Endometrial microvascular endothelial cells (primary cell): ENCODE data around the gene AGFG1. TPM values are rescaled to one million over a fixed set of nuclear protein-coding genes. Genes with fewer than 3 reads are reported as not detected.
"Not testable (repeated sequence)": the region's sequence is repeated elsewhere in the genome, so short reads cannot be mapped to it uniquely, and the experiment has no call there.

ENCODE experiments used
- in situ Hi-C: cut with HindIII; loops from 2 replicates; pipeline ENCODE4 v1.10.0; 2017; ENCODE audit warnings: low sequenced_read_pairs, low pct_unique_long_range_greater_than_20kb; ENCODE audit errors: inconsistent ontology term
- total RNA-seq: library from RNA; depleted of rRNA; stranded (reverse); fragments of >200 nt; gene quantifications from one replicate; pipeline ENCODE4 v1.2.3, GENCODE V29; 2015; ENCODE audit errors: inconsistent ontology term

AGFG1 gene
- total RNA-seq, 1 donor from 2014 or later, result 104 TPM

DNA sequence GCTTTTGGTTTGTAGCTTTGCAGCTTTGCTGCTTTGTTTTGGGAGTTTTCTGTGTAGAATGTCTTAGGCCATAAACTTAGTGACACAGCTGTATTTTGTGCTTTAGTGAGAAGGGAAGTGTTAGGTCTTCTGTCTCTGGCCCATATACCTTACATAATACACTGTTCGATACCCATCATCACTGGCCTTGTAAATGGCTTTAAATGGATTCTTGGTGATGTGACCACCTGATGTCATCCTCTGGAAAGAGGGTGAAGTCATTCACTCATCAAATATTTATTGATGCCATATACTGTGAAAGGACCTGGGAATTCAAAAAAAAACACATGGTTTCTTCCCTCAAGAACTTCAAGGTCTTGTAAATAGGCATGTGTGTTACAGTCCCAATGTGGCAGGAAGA, 107.8 kb downstream of the AGFG1 start:
- in situ Hi-C loops, result no loop called here

GRCh38 chr2:227582369-227582768, 110.4 kb downstream of the AGFG1 start:
- in situ Hi-C loops, result no loop called here

DNA sequence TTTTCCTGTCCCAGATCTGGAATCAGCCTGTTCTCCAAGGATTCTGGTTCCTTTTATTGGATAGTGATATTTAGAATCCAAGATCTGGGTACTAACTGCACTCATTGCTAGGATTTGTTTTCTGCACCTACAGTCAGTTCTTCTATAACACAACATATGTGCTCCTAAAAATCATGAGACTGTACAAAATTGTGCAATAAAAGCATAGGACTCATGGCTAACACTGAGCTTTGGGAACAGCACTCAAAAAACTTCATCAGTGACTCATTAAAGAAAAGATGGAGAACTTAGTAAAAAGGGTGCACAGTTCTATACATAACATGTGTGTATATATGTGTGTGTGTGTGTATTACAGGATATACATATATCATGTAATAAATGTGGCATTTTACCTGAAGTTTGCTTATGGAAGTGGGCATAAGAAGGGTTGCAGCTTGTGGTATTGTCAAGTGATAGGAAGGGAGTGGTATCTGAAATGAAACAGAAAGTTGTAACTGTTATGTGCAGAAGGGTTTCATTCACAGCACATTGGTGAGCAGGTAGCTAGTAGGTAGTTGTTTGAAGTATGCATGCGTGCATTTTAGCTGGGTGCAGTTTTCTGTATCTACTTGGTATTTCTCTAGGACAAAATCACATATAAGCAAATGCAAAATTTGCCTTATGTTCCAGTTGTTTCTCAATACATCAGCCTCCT, 120.9 kb downstream of the AGFG1 start:
- in situ Hi-C loops, result no loop called here

- in situ Hi-C loops, result no loop called here
Measured at GRCh38 chr2:227595797-227596196, 123.8 kb downstream of the AGFG1 start.

DNA sequence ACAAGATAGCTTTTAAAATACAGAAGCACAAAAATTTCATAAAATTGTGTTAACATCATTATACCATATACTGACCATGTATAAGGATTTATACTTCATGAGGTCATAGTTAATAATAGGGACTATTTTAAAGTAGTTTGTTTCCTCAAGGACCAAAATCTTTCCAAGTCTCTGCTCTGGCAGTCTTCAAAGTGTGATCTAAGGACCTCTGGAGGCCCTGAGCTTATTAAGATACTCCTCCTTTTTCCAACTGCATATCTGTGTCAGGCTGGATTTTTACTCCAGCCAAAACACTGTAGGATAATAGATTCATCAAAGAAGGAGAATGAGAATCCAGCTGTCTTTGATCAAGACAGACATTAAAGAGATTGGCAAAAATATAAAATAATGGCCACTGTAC, 125.1 kb downstream of the AGFG1 start:
- in situ Hi-C loops, result no loop called here

DNA sequence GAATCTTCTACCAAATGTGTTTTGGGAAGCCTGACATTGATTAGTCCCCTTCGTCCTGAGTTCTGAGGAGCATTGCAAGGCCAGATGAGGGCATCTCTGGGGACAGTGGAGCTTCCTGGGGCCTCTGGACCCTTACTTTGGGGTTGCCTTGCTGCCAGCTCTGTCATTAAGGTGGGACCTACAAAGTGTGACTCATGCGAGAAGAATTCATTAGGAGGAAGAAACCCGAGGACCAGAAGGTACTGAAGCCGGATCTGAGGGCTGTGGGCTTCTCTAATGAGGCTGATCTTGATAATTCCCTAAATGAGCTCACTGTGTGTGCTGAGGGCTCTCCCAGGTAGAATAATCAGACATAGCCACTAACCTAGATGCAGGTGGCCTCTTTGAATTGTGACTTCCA, 126.0 kb downstream of the AGFG1 start:
- in situ Hi-C loops, result no loop called here

DNA sequence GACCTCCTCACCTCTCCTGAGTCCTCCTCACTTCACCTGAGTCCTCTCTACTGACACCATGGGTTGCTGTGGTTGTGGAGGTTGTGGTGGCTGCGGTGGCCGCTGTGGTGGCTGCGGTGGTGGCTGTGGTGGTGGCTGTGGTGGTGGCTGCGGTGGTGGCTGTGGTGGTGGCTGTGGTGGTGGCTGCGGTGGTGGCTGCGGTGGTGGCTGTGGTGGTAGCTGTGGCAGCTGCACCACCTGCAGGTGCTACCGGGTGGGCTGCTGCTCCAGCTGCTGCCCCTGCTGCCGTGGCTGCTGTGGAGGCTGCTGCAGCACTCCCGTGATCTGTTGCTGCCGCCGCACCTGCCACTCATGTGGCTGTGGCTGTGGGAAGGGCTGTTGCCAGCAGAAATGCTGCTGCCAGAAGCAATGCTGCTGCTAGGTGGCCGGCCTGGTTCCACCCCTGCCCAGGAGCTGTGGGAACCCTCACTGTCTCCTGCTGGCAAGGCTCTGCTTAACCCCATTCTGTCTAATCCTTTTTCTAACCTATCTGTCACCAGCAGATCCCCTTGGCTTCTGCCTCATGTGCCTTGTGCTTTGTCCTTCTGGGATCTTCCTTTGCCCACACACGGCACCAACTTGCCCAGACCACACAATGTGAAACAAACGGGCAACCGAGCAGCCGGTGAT, 127.0 kb downstream of the AGFG1 start, which contains the start of gene SCYGR2:
Gene SCYGR2, plus strand, starts transcription at position 59 of the 669 bp plus-strand sequence. Its CDS starts 0 bp downstream, at position 59.
- in situ Hi-C loops, result not testable (repeated sequence)

- in situ Hi-C loops, result no loop called here
Measured at GRCh38 chr2:227602358-227602757, 130.4 kb downstream of the AGFG1 start.

DNA sequence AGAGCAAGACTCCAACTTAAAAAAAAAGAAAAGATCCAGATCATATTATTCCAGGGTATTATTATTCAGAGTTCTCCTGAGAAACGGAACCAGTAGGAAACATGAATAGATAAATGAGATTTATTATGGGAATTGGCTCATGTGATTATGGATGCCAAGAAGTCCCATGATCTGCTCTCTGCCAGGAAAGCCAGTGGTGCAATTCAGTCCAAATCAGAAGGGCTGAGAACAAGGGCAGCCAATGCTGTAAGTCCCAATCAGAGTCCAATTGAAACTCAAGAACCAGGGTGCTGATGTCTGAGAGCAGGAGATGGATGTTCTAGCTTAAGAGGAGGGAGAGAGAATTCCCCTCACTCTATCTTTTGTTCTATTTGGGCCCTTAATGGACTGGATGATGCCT, 134.5 kb downstream of the AGFG1 start:
- in situ Hi-C loops, result no loop called here

DNA sequence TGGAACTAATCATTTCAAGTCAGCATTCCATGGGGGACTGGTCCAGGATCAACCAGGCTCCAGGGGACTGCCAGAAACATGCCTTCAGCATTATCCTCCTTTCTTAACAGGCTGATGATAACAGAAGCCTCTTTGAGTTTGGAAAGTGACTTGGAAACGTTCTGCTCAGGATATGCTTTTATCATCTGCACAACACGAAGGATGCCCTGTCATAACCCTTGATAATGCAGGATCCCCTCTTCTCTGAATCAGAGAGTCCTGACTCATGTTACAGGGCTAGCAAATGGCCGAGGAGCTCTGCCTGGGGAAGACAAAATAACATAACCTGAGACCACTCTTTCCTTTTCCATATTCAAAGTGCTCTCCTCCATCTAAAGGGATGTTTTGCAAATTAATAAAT, 136.0 kb downstream of the AGFG1 start:
- in situ Hi-C loops, result no loop called here

- in situ Hi-C loops, result no loop called here
Measured at GRCh38 chr2:227608561-227609338, 136.8 kb downstream of the AGFG1 start.

GRCh38 chr2:227610123-227610522, 138.2 kb downstream of the AGFG1 start:
- in situ Hi-C loops, result no loop called here

Other genes with a start within 250 kb of the AGFG1 start
- gene MFF, start 146.9 kb upstream of the AGFG1 start, total RNA-seq, result 70.0 TPM
- gene TM4SF20, start 92.8 kb upstream of the AGFG1 start, total RNA-seq, result not detected
- not detected for gene SCYGR1, start 84.2 kb upstream of the AGFG1 start, total RNA-seq
- not detected for gene SCYGR2, start 126.7 kb downstream of the AGFG1 start, total RNA-seq
- not detected for gene SCYGR3, start 142.7 kb downstream of the AGFG1 start, total RNA-seq
- not detected for gene SCYGR4, start 145.3 kb downstream of the AGFG1 start, total RNA-seq
- gene SCYGR5, start 194.6 kb downstream of the AGFG1 start, total RNA-seq, result not detected
- gene SLC19A3, start 245.9 kb downstream of the AGFG1 start, total RNA-seq, result not detected